SK-N-SH (cell line): ENCODE data around the gene ZNHIT3.

Experiments
- CTCF ChIP-seq: fragments of 200-600 bp; sonication (generic); IDR thresholded peaks from 2 replicates; pipeline ENCODE4 v1.6.1; 2017; ENCODE audit warnings: antibody characterized with exemption, mild to moderate bottlenecking, moderate library complexity
- EZH2phosphoT487 ChIP-seq: fragments of 200-600 bp; sonication (generic); IDR thresholded peaks from 2 replicates; pipeline ENCODE4 v1.6.1; 2017; ENCODE audit warnings: low read depth, mixed run types, mild to moderate bottlenecking, antibody characterized with exemption, moderate library complexity, borderline replicate concordance
- FOXJ3 ChIP-seq: sonication (generic); formaldehyde crosslinking; IDR thresholded peaks from 2 replicates; pipeline ENCODE4 v1.5.1; 2020; ENCODE audit warnings: mild to moderate bottlenecking, missing genetic modification reagents
- GATA2 ChIP-seq: sonication (generic); formaldehyde crosslinking; IDR thresholded peaks from 2 replicates; pipeline ENCODE4 v1.5.0; 2020; ENCODE audit warnings: mild to moderate bottlenecking, missing genetic modification reagents
- JUND ChIP-seq: IDR thresholded peaks from 2 replicates; pipeline ENCODE4 v1.4.0; 2012
- MEF2A ChIP-seq: IDR thresholded peaks from 2 replicates; pipeline ENCODE4 v1.4.0; 2012; ENCODE audit warnings: low read depth, borderline replicate concordance
- POLR2AphosphoS5 ChIP-seq: IDR thresholded peaks from 2 replicates; pipeline ENCODE4 v1.6.1; 2012; ENCODE audit warnings: low read depth, low read length
- RFX5 ChIP-seq: IDR thresholded peaks from 2 replicates; pipeline ENCODE4 v1.6.1; 2012; ENCODE audit warnings: mild to moderate bottlenecking, improper control_type of control experiment, low read length
- SIN3A ChIP-seq: IDR thresholded peaks from 2 replicates; pipeline ENCODE4 v1.6.1; 2012; ENCODE audit warnings: low read depth, mild to moderate bottlenecking, low read length, moderate library complexity, borderline replicate concordance
- TEAD4 ChIP-seq: IDR thresholded peaks from 2 replicates; pipeline ENCODE4 v1.4.0; 2012; ENCODE audit warnings: mild to moderate bottlenecking, borderline replicate concordance; ENCODE audit not compliant: insufficient read depth
- USF2 ChIP-seq: fragments of 150-350 bp; IDR thresholded peaks from 2 replicates; pipeline ENCODE4 v1.6.1; 2017; ENCODE audit warnings: antibody characterized with exemption, low read length, low read depth, borderline replicate concordance
- ZBTB33 ChIP-seq: IDR thresholded peaks from 2 replicates; pipeline ENCODE4 v1.4.0; 2012; ENCODE audit warnings: low read depth, borderline replicate concordance
- TF ChIP-seq, protein P1 (sequence below): IDR thresholded peaks from 2 replicates; pipeline ENCODE4 v1.6.1; 2012; ENCODE audit warnings: mild to moderate bottlenecking, low read depth, low read length, moderate library complexity

- TF ChIP-seq EZH2phosphoT487 (no peak), CTCF (no peak), POLR2AphosphoS5 (no peak), SIN3A (no peak), GATA2 (CRISPR knock-in tag) (no peak), MEF2A (no peak), USF2 (no peak), JUND (no peak), ZBTB33 (no peak), RFX5 (no peak), TEAD4 (no peak), FOXJ3 (CRISPR knock-in tag) (no peak)
- TF ChIP-seq, protein P1, sequence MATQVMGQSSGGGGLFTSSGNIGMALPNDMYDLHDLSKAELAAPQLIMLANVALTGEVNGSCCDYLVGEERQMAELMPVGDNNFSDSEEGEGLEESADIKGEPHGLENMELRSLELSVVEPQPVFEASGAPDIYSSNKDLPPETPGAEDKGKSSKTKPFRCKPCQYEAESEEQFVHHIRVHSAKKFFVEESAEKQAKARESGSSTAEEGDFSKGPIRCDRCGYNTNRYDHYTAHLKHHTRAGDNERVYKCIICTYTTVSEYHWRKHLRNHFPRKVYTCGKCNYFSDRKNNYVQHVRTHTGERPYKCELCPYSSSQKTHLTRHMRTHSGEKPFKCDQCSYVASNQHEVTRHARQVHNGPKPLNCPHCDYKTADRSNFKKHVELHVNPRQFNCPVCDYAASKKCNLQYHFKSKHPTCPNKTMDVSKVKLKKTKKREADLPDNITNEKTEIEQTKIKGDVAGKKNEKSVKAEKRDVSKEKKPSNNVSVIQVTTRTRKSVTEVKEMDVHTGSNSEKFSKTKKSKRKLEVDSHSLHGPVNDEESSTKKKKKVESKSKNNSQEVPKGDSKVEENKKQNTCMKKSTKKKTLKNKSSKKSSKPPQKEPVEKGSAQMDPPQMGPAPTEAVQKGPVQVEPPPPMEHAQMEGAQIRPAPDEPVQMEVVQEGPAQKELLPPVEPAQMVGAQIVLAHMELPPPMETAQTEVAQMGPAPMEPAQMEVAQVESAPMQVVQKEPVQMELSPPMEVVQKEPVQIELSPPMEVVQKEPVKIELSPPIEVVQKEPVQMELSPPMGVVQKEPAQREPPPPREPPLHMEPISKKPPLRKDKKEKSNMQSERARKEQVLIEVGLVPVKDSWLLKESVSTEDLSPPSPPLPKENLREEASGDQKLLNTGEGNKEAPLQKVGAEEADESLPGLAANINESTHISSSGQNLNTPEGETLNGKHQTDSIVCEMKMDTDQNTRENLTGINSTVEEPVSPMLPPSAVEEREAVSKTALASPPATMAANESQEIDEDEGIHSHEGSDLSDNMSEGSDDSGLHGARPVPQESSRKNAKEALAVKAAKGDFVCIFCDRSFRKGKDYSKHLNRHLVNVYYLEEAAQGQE: no peak
These were observed 8.2 kb downstream of the ZNHIT3 start for GRCh38 chr17:36494674-36495073.
